ENCODE measurements around the gene BMF. TPM values are rescaled to one million over a fixed set of nuclear protein-coding genes. Genes with fewer than 3 reads are reported as not detected.

BMF gene
- total and polyA plus RNA-seq, 2 donors (not counting 3 experiments of a cell fraction or from before 2014, with no cell fraction given), result 8.6 to 9.8 TPM

- dilution Hi-C loops (cut with MboI; ENCODE audit: extremely low pct_ligation_motif_present, low sequenced_read_pairs) (no loop called here), intact Hi-C loops (cut with micrococcal nuclease) (no loop called here)
- no TSS peak for BruUV-seq (replicated peaks)
- CTCF ChIA-PET, result interaction anchor here (0.9 to 2.6 kb wide), 5 partner anchors 9 to 220 kb away, joined by 3 to 9 read pairs (median 7); partner anchors contain the start of gene BMF
- H3K9me3 ChIP-seq (replicated peaks; ENCODE audit: control insufficient read depth, insufficient read depth, low read length), result no peaks in the 10 kb centered on the region
- POLR2A ChIA-PET, result no interaction called here
- H3K9me1 ChIP-seq (replicated peaks; ENCODE audit: control insufficient read depth, extremely low read depth, insufficient read depth, low read length), result no peaks in the 10 kb centered on the region
- no peaks in the 10 kb centered on the region for H3K36me3 ChIP-seq (ENCODE audit: control insufficient read depth in 2 of 2, extremely low read depth in 1 of 2, insufficient read depth in 2 of 2, low read length in 2 of 2)
- DNase-seq (ENCODE audit: low read depth, low spot score), result no peak
- H3K9ac ChIP-seq (replicated peaks; ENCODE audit: extremely low read depth, insufficient read depth, low read length), result no peak overlapping the region
- no peak overlapping the region for H2AFZ ChIP-seq (ENCODE audit: low read depth, low read length)
- H4K20me1 ChIP-seq (replicated peaks; ENCODE audit: control insufficient read depth, extremely low read depth, insufficient read depth, low read length), result no peaks in the 10 kb centered on the region
- FAIRE-seq, result no peak
- H3K4me2 ChIP-seq (ENCODE audit: insufficient read depth, low read length), result no peak overlapping the region
- no peak overlapping the region for H3K27ac ChIP-seq (ENCODE audit: insufficient read depth, low read depth, low read length)
- H3K79me2 ChIP-seq (ENCODE audit: control insufficient read depth, insufficient read depth, low read length), result no peaks in the 10 kb centered on the region
- H3K27me3 ChIP-seq (ENCODE audit: control insufficient read depth in 2 of 2, insufficient read depth in 2 of 2, low read length in 2 of 2), result peaks cover 0 to 3% of the 10 kb centered on the region in 2 experiments
- no peak overlapping the region for H3K4me3 ChIP-seq (replicated peaks in 1 of 3; ENCODE audit: insufficient read depth in 1 of 3, low read depth in 1 of 3, low read length in 3 of 3)
- no peaks in the 10 kb centered on the region for H3K4me1 ChIP-seq (ENCODE audit: control insufficient read depth, extremely low read depth, insufficient read depth, low read length)
- TF ChIP-seq GATA2 (IDR thresholded peaks at IDR 0.05; ENCODE audit: insufficient read depth, insufficient read length, low read depth, low read length) (no peak), JUN (IDR thresholded peaks at IDR 0.05; ENCODE audit: borderline replicate concordance, insufficient read depth, insufficient read length, low read depth) (no peak), EZH2 (IDR thresholded peaks at IDR 0.05; ENCODE audit: borderline replicate concordance, low read depth, low read length, severe bottlenecking) (no peak), FOS (IDR thresholded peaks at IDR 0.05; ENCODE audit: borderline replicate concordance, insufficient read depth, low read length) (no peak), MYC (IDR thresholded peaks at IDR 0.05; ENCODE audit: low read depth, low read length) (no peak)
- TF ChIP-seq, protein P1, sequence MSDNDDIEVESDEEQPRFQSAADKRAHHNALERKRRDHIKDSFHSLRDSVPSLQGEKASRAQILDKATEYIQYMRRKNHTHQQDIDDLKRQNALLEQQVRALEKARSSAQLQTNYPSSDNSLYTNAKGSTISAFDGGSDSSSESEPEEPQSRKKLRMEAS (IDR thresholded peaks at IDR 0.05; ENCODE audit: insufficient read depth, insufficient read length), result no peak
- TF ChIP-seq, protein P2, sequence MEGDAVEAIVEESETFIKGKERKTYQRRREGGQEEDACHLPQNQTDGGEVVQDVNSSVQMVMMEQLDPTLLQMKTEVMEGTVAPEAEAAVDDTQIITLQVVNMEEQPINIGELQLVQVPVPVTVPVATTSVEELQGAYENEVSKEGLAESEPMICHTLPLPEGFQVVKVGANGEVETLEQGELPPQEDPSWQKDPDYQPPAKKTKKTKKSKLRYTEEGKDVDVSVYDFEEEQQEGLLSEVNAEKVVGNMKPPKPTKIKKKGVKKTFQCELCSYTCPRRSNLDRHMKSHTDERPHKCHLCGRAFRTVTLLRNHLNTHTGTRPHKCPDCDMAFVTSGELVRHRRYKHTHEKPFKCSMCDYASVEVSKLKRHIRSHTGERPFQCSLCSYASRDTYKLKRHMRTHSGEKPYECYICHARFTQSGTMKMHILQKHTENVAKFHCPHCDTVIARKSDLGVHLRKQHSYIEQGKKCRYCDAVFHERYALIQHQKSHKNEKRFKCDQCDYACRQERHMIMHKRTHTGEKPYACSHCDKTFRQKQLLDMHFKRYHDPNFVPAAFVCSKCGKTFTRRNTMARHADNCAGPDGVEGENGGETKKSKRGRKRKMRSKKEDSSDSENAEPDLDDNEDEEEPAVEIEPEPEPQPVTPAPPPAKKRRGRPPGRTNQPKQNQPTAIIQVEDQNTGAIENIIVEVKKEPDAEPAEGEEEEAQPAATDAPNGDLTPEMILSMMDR (IDR thresholded peaks at IDR 0.05; ENCODE audit: extremely low read depth in 1 of 2, insufficient read depth in 1 of 2, low read depth in 1 of 2, low read length in 2 of 2), result no peak
Observed at GRCh38 chr15:40054605-40054854, 54.1 kb downstream of the BMF start.

Data from endothelial cell of umbilical vein (primary cell).